ENCODE measurements around the gene WWTR1. TPM values are rescaled to one million over a fixed set of nuclear protein-coding genes. Genes with fewer than 3 reads are reported as not detected.

The WWTR1 gene
- total RNA-seq, 1 experiment from 2014 or later = 24.4 TPM

- H4K20me1 ChIP-seq (ENCODE audit: control insufficient read depth, insufficient read depth, insufficient read length) = no peaks in the 10 kb centered on the region
- H3K79me1 ChIP-seq (ENCODE audit: insufficient read depth, low read depth, low read length, poor library complexity, severe bottlenecking) = no peaks in the 10 kb centered on the region
- no peak overlapping the region for H2AK5ac ChIP-seq (ENCODE audit: insufficient read length, low read length)
- Mint-ChIP-seq H3K27me3 (ENCODE audit: low read depth) (peaks cover 4% of the 10 kb centered on the region), H3K27ac (peak overlapping the region in 1 of 3 experiments; percentile 18; a peak in 1 of 7 replicates), H3K4me1 (peaks cover 14 to 16% of the 10 kb centered on the region in 2 experiments), H3K36me3 (ENCODE audit: insufficient read depth in 1 of 3, low read depth in 3 of 3) (no peaks in the 10 kb centered on the region), H3K4me3 (peak overlapping the region in 1 of 2 experiments; percentile 3; a peak in 1 of 5 replicates), H3K9me3 (no peaks in the 10 kb centered on the region; a peak in 2 of 5 replicates)
- H4K5ac ChIP-seq (ENCODE audit: insufficient read length, low read depth, low read length) = no peak overlapping the region
- H2AFZ ChIP-seq (ENCODE audit: low read length) = peak overlapping the region; percentile 66
- no peak overlapping the region for H3T11ph ChIP-seq (ENCODE audit: low read length)
- H3K4ac ChIP-seq (ENCODE audit: low read depth, low read length) = no peak overlapping the region
- no peak overlapping the region for H2BK12ac ChIP-seq (ENCODE audit: insufficient read length, low read depth, low read length)
- no peaks in the 10 kb centered on the region for H3K79me2 ChIP-seq (ENCODE audit: insufficient read depth, low read length)
- no peak overlapping the region for H3K27ac ChIP-seq (ENCODE audit: insufficient read length, low read depth, low read length)
- H4K91ac ChIP-seq (ENCODE audit: insufficient read length, low read depth, low read length) = no peak overlapping the region
- no peaks in the 10 kb centered on the region for H3K4me1 ChIP-seq (ENCODE audit: insufficient read depth, low read length)
- H2BK5ac ChIP-seq (ENCODE audit: insufficient read length, low read length) = no peak overlapping the region
- no CpG with 5 or more reads among the region's 8 CpGs for WGBS (ENCODE audit: extremely low coverage, insufficient read length, low lambda C conversion rate)
- no peaks in the 10 kb centered on the region for H3K9me3 ChIP-seq (ENCODE audit: control insufficient read depth, low read depth, low read length)
- no peak overlapping the region for H3K14ac ChIP-seq (ENCODE audit: insufficient read depth, low read length)
- H3K4me2 ChIP-seq (ENCODE audit: insufficient read depth, insufficient read length, low read length) = no peak overlapping the region
- no peak overlapping the region for H2BK15ac ChIP-seq (ENCODE audit: low read depth, low read length)
- no peak for TF ChIP-seq CTCF (conservative IDR thresholded peaks at IDR 0.05)
- no peak overlapping the region for H3K23ac ChIP-seq (ENCODE audit: insufficient read length, low read depth, low read length)
- no peaks in the 10 kb centered on the region for H3K23me2 ChIP-seq (ENCODE audit: insufficient read length, low read depth, low read length, poor library complexity, severe bottlenecking)
- no peak overlapping the region for H3K56ac ChIP-seq (ENCODE audit: insufficient read length, low read depth, low read length)
- no peaks in the 10 kb centered on the region for H3K27me3 ChIP-seq (ENCODE audit: insufficient read depth, low read length)
- no peak overlapping the region for H2BK20ac ChIP-seq (ENCODE audit: low read depth, low read length, poor library complexity, severe bottlenecking)
- no peak overlapping the region for H2BK120ac ChIP-seq (ENCODE audit: low read depth, low read length, poor library complexity, severe bottlenecking)
- no peak overlapping the region for H3K9ac ChIP-seq (ENCODE audit: extremely low read depth, insufficient read length, low read length)
- no peak overlapping the region for H4K8ac ChIP-seq (replicated peaks; ENCODE audit: insufficient read length, low read depth, low read length)
- H3K18ac ChIP-seq (ENCODE audit: insufficient read length, low read depth, low read length) = no peak overlapping the region
- DNase-seq = no peak
Measured at GRCh38 chr3:149493315-149494021, 164.4 kb downstream of the WWTR1 start.
